Measurements from ENCODE around the gene NADSYN1.

The NADSYN1 gene

GRCh38 chr11:71542879-71543777 is 90.1 kb downstream of the NADSYN1 start:
- no peak for DNase-seq (ENCODE audit: low read depth)
- no peak overlapping the region for H3K4me3 ChIP-seq (ENCODE audit: low read length)
- TF ChIP-seq CTCF (conservative IDR thresholded peaks at IDR 0.05; ENCODE audit: low read length), result no peak

- no peak for DNase-seq (ENCODE audit: low read depth)
- no peak for TF ChIP-seq CTCF (conservative IDR thresholded peaks at IDR 0.05; ENCODE audit: low read length)
- H3K4me3 ChIP-seq (ENCODE audit: low read length), result no peak overlapping the region
Observed at GRCh38 chr11:71543866-71544265, 90.9 kb downstream of the NADSYN1 start.

GRCh38 chr11:71544525-71545214 is 91.7 kb downstream of the NADSYN1 start:
- H3K4me3 ChIP-seq (ENCODE audit: low read length), result no peak overlapping the region
- TF ChIP-seq CTCF (conservative IDR thresholded peaks at IDR 0.05; ENCODE audit: low read length), result no peak
- DNase-seq (ENCODE audit: low read depth), result no peak

- DNase-seq (ENCODE audit: low read depth), result no peak
- no peak for TF ChIP-seq CTCF (conservative IDR thresholded peaks at IDR 0.05; ENCODE audit: low read length)
- H3K4me3 ChIP-seq (ENCODE audit: low read length), result no peak overlapping the region
Observed at GRCh38 chr11:71545405-71545966, 92.5 kb downstream of the NADSYN1 start.

GRCh38 chr11:71548120-71548519 is 95.1 kb downstream of the NADSYN1 start, which contains the start of gene KRTAP5-9:
Gene KRTAP5-9, plus strand, starts transcription at chr11:71548420. Its CDS starts 238 bp downstream, at chr11:71548658.
- TF ChIP-seq CTCF (conservative IDR thresholded peaks at IDR 0.05; ENCODE audit: low read length), result no peak
- DNase-seq (ENCODE audit: low read depth), result no peak
- no peak within 1 kb of the TSS for H3K4me3 ChIP-seq (ENCODE audit: low read length)

GRCh38 chr11:71548716-71549151 is 95.7 kb downstream of the NADSYN1 start:
- TF ChIP-seq CTCF (conservative IDR thresholded peaks at IDR 0.05; ENCODE audit: low read length), result no peak
- H3K4me3 ChIP-seq (ENCODE audit: low read length), result no peak overlapping the region
- DNase-seq (ENCODE audit: low read depth), result no peak
